ENCODE data around the gene DARS1.

Gene DARS1

GRCh38 chr2:136024616-136025015 is 39.2 kb upstream of the DARS1 start:
- Histone ChIP-seq H3K4me1 (ENCODE audit: control insufficient read depth, insufficient read depth, low read length, unreplicated experiment) (no peaks in the 10 kb centered on the region), H3K79me2 (ENCODE audit: control insufficient read depth, insufficient read depth, low read length, unreplicated experiment) (no peaks in the 10 kb centered on the region), H2AFZ (ENCODE audit: low read length, unreplicated experiment) (no peak overlapping the region), H3K4me3 (ENCODE audit: low read depth, low read length) (no peak overlapping the region), H3K27me3 (ENCODE audit: insufficient read depth, low read length) (peaks cover 11% of the 10 kb centered on the region), H3K27ac (ENCODE audit: low read depth, low read length) (no peak overlapping the region), H3K36me3 (ENCODE audit: insufficient read depth, low read length) (no peaks in the 10 kb centered on the region)

- Histone ChIP-seq H3K27me3 (ENCODE audit: insufficient read depth, low read length) (peaks cover 15% of the 10 kb centered on the region), H3K36me3 (ENCODE audit: insufficient read depth, low read length) (no peaks in the 10 kb centered on the region), H3K4me3 (ENCODE audit: low read depth, low read length) (no peak overlapping the region), H3K4me1 (ENCODE audit: control insufficient read depth, insufficient read depth, low read length, unreplicated experiment) (no peaks in the 10 kb centered on the region), H3K27ac (ENCODE audit: low read depth, low read length) (no peak overlapping the region), H3K79me2 (ENCODE audit: control insufficient read depth, insufficient read depth, low read length, unreplicated experiment) (no peaks in the 10 kb centered on the region), H2AFZ (ENCODE audit: low read length, unreplicated experiment) (no peak overlapping the region)
These were observed 38.8 kb upstream of the DARS1 start for GRCh38 chr2:136024185-136024584.

GRCh38 chr2:136023416-136023815 is 38.0 kb upstream of the DARS1 start:
- Histone ChIP-seq H2AFZ (ENCODE audit: low read length, unreplicated experiment) (no peak overlapping the region), H3K36me3 (ENCODE audit: insufficient read depth, low read length) (no peaks in the 10 kb centered on the region), H3K4me1 (ENCODE audit: control insufficient read depth, insufficient read depth, low read length, unreplicated experiment) (no peaks in the 10 kb centered on the region), H3K4me3 (ENCODE audit: low read depth, low read length) (no peak overlapping the region), H3K79me2 (ENCODE audit: control insufficient read depth, insufficient read depth, low read length, unreplicated experiment) (no peaks in the 10 kb centered on the region), H3K27ac (ENCODE audit: low read depth, low read length) (no peak overlapping the region), H3K27me3 (ENCODE audit: insufficient read depth, low read length) (peaks cover 15% of the 10 kb centered on the region)

GRCh38 chr2:136022396-136023146 is 37.1 kb upstream of the DARS1 start:
- no peaks in the 10 kb centered on the region for H3K36me3 ChIP-seq (ENCODE audit: insufficient read depth, low read length)
- no peak overlapping the region for H3K4me3 ChIP-seq (ENCODE audit: low read depth, low read length)
- H3K4me1 ChIP-seq (ENCODE audit: control insufficient read depth, insufficient read depth, low read length, unreplicated experiment): no peaks in the 10 kb centered on the region
- H3K27ac ChIP-seq (ENCODE audit: low read depth, low read length): no peak overlapping the region
- H3K79me2 ChIP-seq (ENCODE audit: control insufficient read depth, insufficient read depth, low read length, unreplicated experiment): no peaks in the 10 kb centered on the region
- H2AFZ ChIP-seq (ENCODE audit: low read length, unreplicated experiment): no peak overlapping the region
- H3K27me3 ChIP-seq (ENCODE audit: insufficient read depth, low read length): peaks cover 15% of the 10 kb centered on the region

- Histone ChIP-seq H2AFZ (ENCODE audit: low read length, unreplicated experiment) (no peak overlapping the region), H3K27me3 (ENCODE audit: insufficient read depth, low read length) (peaks cover 15% of the 10 kb centered on the region), H3K36me3 (ENCODE audit: insufficient read depth, low read length) (no peaks in the 10 kb centered on the region), H3K4me3 (ENCODE audit: low read depth, low read length) (no peak overlapping the region), H3K4me1 (ENCODE audit: control insufficient read depth, insufficient read depth, low read length, unreplicated experiment) (no peaks in the 10 kb centered on the region), H3K27ac (ENCODE audit: low read depth, low read length) (no peak overlapping the region), H3K79me2 (ENCODE audit: control insufficient read depth, insufficient read depth, low read length, unreplicated experiment) (no peaks in the 10 kb centered on the region)
These were observed 36.5 kb upstream of the DARS1 start for GRCh38 chr2:136021976-136022375.

GRCh38 chr2:136021406-136021805 is 36.0 kb upstream of the DARS1 start:
- H3K4me1 ChIP-seq (ENCODE audit: control insufficient read depth, insufficient read depth, low read length, unreplicated experiment): no peaks in the 10 kb centered on the region
- H3K36me3 ChIP-seq (ENCODE audit: insufficient read depth, low read length): no peaks in the 10 kb centered on the region
- peaks cover 18% of the 10 kb centered on the region for H3K27me3 ChIP-seq (ENCODE audit: insufficient read depth, low read length)
- H3K27ac ChIP-seq (ENCODE audit: low read depth, low read length): no peak overlapping the region
- no peak overlapping the region for H2AFZ ChIP-seq (ENCODE audit: low read length, unreplicated experiment)
- no peak overlapping the region for H3K4me3 ChIP-seq (ENCODE audit: low read depth, low read length)
- no peaks in the 10 kb centered on the region for H3K79me2 ChIP-seq (ENCODE audit: control insufficient read depth, insufficient read depth, low read length, unreplicated experiment)

GRCh38 chr2:136020831-136021230 is 35.4 kb upstream of the DARS1 start:
- H2AFZ ChIP-seq (ENCODE audit: low read length, unreplicated experiment): no peak overlapping the region
- peaks cover 24% of the 10 kb centered on the region for H3K27me3 ChIP-seq (ENCODE audit: insufficient read depth, low read length)
- H3K4me1 ChIP-seq (ENCODE audit: control insufficient read depth, insufficient read depth, low read length, unreplicated experiment): no peaks in the 10 kb centered on the region
- H3K27ac ChIP-seq (ENCODE audit: low read depth, low read length): no peak overlapping the region
- H3K36me3 ChIP-seq (ENCODE audit: insufficient read depth, low read length): no peaks in the 10 kb centered on the region
- H3K4me3 ChIP-seq (ENCODE audit: low read depth, low read length): no peak overlapping the region
- no peaks in the 10 kb centered on the region for H3K79me2 ChIP-seq (ENCODE audit: control insufficient read depth, insufficient read depth, low read length, unreplicated experiment)

GRCh38 chr2:136019825-136020224 is 34.4 kb upstream of the DARS1 start:
- Histone ChIP-seq H3K4me3 (ENCODE audit: low read depth, low read length) (no peak overlapping the region), H3K27me3 (ENCODE audit: insufficient read depth, low read length) (peaks cover 29% of the 10 kb centered on the region), H3K27ac (ENCODE audit: low read depth, low read length) (no peak overlapping the region), H3K79me2 (ENCODE audit: control insufficient read depth, insufficient read depth, low read length, unreplicated experiment) (no peaks in the 10 kb centered on the region), H2AFZ (ENCODE audit: low read length, unreplicated experiment) (no peak overlapping the region), H3K4me1 (ENCODE audit: control insufficient read depth, insufficient read depth, low read length, unreplicated experiment) (no peaks in the 10 kb centered on the region), H3K36me3 (ENCODE audit: insufficient read depth, low read length) (no peaks in the 10 kb centered on the region)

GRCh38 chr2:136019306-136019705 is 33.9 kb upstream of the DARS1 start:
- H3K27ac ChIP-seq (ENCODE audit: low read depth, low read length): no peak overlapping the region
- H3K27me3 ChIP-seq (ENCODE audit: insufficient read depth, low read length): peaks cover 34% of the 10 kb centered on the region
- no peaks in the 10 kb centered on the region for H3K4me1 ChIP-seq (ENCODE audit: control insufficient read depth, insufficient read depth, low read length, unreplicated experiment)
- H3K4me3 ChIP-seq (ENCODE audit: low read depth, low read length): no peak overlapping the region
- no peaks in the 10 kb centered on the region for H3K79me2 ChIP-seq (ENCODE audit: control insufficient read depth, insufficient read depth, low read length, unreplicated experiment)
- no peaks in the 10 kb centered on the region for H3K36me3 ChIP-seq (ENCODE audit: insufficient read depth, low read length)
- H2AFZ ChIP-seq (ENCODE audit: low read length, unreplicated experiment): no peak overlapping the region

GRCh38 chr2:136017786-136018185 is 32.4 kb upstream of the DARS1 start:
- H3K79me2 ChIP-seq (ENCODE audit: control insufficient read depth, insufficient read depth, low read length, unreplicated experiment): no peaks in the 10 kb centered on the region
- H2AFZ ChIP-seq (ENCODE audit: low read length, unreplicated experiment): no peak overlapping the region
- H3K4me1 ChIP-seq (ENCODE audit: control insufficient read depth, insufficient read depth, low read length, unreplicated experiment): no peaks in the 10 kb centered on the region
- H3K36me3 ChIP-seq (ENCODE audit: insufficient read depth, low read length): no peaks in the 10 kb centered on the region
- H3K4me3 ChIP-seq (ENCODE audit: low read depth, low read length): no peak overlapping the region
- H3K27me3 ChIP-seq (ENCODE audit: insufficient read depth, low read length): peaks cover 46% of the 10 kb centered on the region
- H3K27ac ChIP-seq (ENCODE audit: low read depth, low read length): no peak overlapping the region

GRCh38 chr2:136016836-136017235 is 31.4 kb upstream of the DARS1 start:
- Histone ChIP-seq H3K4me1 (ENCODE audit: control insufficient read depth, insufficient read depth, low read length, unreplicated experiment) (no peaks in the 10 kb centered on the region), H3K4me3 (ENCODE audit: low read depth, low read length) (no peak overlapping the region), H3K36me3 (ENCODE audit: insufficient read depth, low read length) (no peaks in the 10 kb centered on the region), H3K79me2 (ENCODE audit: control insufficient read depth, insufficient read depth, low read length, unreplicated experiment) (no peaks in the 10 kb centered on the region), H2AFZ (ENCODE audit: low read length, unreplicated experiment) (no peak overlapping the region), H3K27ac (ENCODE audit: low read depth, low read length) (no peak overlapping the region), H3K27me3 (ENCODE audit: insufficient read depth, low read length) (peaks cover 52% of the 10 kb centered on the region)

Measured in ACC112 (cell line).